OCI-LY3 (cell line): Measurements from ENCODE around the gene LINGO3.

Source experiments
- CTCF ChIP-seq: fragments of 200-600, 300-600 bp; sonication (generic); IDR thresholded peaks from 2 replicates; pipeline ENCODE4 v1.5.1; 2014; ENCODE audit warnings: antibody characterized with exemption, low read length, low read depth
- EZH2phosphoT487 ChIP-seq: fragments of 200-600 bp; shearing (Covaris generic); IDR thresholded peaks from 2 replicates; pipeline ENCODE4 v1.6.1; 2018; ENCODE audit warnings: antibody characterized with exemption, mixed run types, low read depth

DNA sequence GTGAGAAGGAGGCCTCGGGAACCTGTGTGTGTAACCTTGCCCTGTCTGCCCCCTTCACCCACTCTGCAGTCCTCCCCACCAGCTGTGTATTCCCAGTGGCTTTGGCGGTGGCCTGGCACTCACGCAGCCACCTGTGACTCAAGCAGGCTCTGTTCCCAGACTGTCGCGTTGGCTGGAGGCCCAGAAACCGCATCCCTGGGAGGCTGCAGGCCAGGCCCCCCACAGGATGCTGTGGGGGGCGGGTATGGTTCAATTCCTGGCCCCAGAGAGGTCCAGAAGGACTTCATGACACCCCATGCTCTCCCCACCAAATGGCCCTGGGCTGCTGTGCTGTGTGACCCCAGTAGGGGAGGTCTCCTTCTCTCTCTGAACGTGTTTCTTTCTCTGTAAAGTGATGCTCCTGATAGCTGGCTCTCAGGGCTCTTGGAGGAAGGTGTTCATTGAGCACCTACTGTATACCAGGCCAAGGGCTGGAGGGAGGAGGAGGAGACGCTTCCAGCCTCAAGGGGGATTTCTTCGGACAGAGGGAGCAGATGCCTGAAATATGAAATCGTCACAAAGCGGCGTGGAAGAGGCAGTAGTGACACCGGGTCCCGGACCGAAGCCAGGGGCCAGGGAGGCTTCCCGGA, 1.9 kb upstream of the LINGO3 start:
- TF ChIP-seq CTCF (no peak), EZH2phosphoT487 (no peak)
